Central memory CD8-positive, alpha-beta T cell (primary cell): Measurements from ENCODE around the gene RADIL.

ENCODE experiments used
- ATAC-seq: fragments of 150-1000 bp; cut with Tn5 transposase; replicated peaks from 2 replicates; pipeline ENCODE4 v1.10.0; 2022; ENCODE audit warnings: mild to moderate bottlenecking, moderate FRiP score, moderate number of reproducible peaks; ENCODE audit not compliant: poor library complexity, severe bottlenecking; ENCODE audit errors: extremely low read depth
- DNase-seq, 2 donors: peaks; one replicate each; pipeline ENCODE4 v3.0.0; 2021; ENCODE audit warnings: low spot score in 2 of 2
- H3K27ac Mint-ChIP-seq: one replicate; pipeline ENCODE4 v1.8.0; 2022; ENCODE audit warnings: low read depth, mild to moderate bottlenecking, moderate library complexity, mixed read lengths
- H3K27me3 Mint-ChIP-seq: one replicate; pipeline ENCODE4 v1.8.0; 2022; ENCODE audit warnings: mixed read lengths
- H3K36me3 Mint-ChIP-seq: one replicate; pipeline ENCODE4 v1.8.0; 2022; ENCODE audit warnings: mild to moderate bottlenecking, moderate library complexity, mixed read lengths; ENCODE audit not compliant: insufficient read depth
- H3K4me1 Mint-ChIP-seq: one replicate; pipeline ENCODE4 v1.8.0; 2022; ENCODE audit warnings: mixed read lengths
- H3K4me3 Mint-ChIP-seq: one replicate; pipeline ENCODE4 v1.8.0; 2022; ENCODE audit warnings: mild to moderate bottlenecking, moderate library complexity, mixed read lengths
- H3K9me3 Mint-ChIP-seq: one replicate; pipeline ENCODE4 v1.8.0; 2022; ENCODE audit warnings: mixed read lengths

RADIL gene

GRCh38 chr7:4830176-4830575 lies 53.3 kb downstream of the RADIL start:
- no peak overlapping the region for H3K4me3 Mint-ChIP-seq
- peak; percentile 23 to 32 for DNase-seq
- ATAC-seq, result peak; percentile 43
- no peaks in the 10 kb centered on the region for H3K4me1 Mint-ChIP-seq
- H3K27me3 Mint-ChIP-seq, result peaks cover 7% of the 10 kb centered on the region
- H3K27ac Mint-ChIP-seq, result no peak overlapping the region
- peaks cover 5% of the 10 kb centered on the region for H3K36me3 Mint-ChIP-seq
- no peaks in the 10 kb centered on the region for H3K9me3 Mint-ChIP-seq

GRCh38 chr7:4828720-4829383 lies 54.7 kb downstream of the RADIL start:
- Mint-ChIP-seq H3K27ac (no peak overlapping the region), H3K9me3 (no peaks in the 10 kb centered on the region), H3K27me3 (peaks cover 12% of the 10 kb centered on the region), H3K4me1 (no peaks in the 10 kb centered on the region), H3K36me3 (peaks cover 5% of the 10 kb centered on the region), H3K4me3 (no peak overlapping the region)
- DNase-seq (no peak), ATAC-seq (no peak)

- DNase-seq (no peak), ATAC-seq (no peak)
- Mint-ChIP-seq H3K9me3 (no peaks in the 10 kb centered on the region), H3K4me1 (no peaks in the 10 kb centered on the region), H3K27ac (no peak overlapping the region), H3K36me3 (peaks cover 3% of the 10 kb centered on the region), H3K27me3 (peaks cover 12% of the 10 kb centered on the region), H3K4me3 (no peak overlapping the region)
Observed at GRCh38 chr7:4825081-4825480, 58.4 kb downstream of the RADIL start.

- H3K36me3 Mint-ChIP-seq, result no peaks in the 10 kb centered on the region
- peaks cover 21% of the 10 kb centered on the region for H3K27me3 Mint-ChIP-seq
- H3K4me3 Mint-ChIP-seq, result no peak overlapping the region
- ATAC-seq (no peak), DNase-seq (no peak)
- H3K9me3 Mint-ChIP-seq, result no peaks in the 10 kb centered on the region
- no peaks in the 10 kb centered on the region for H3K4me1 Mint-ChIP-seq
- H3K27ac Mint-ChIP-seq, result no peak overlapping the region
Observed at GRCh38 chr7:4824120-4824775, 59.3 kb downstream of the RADIL start.

GRCh38 chr7:4823441-4824119 lies 59.9 kb downstream of the RADIL start:
- Mint-ChIP-seq H3K27ac (no peak overlapping the region), H3K4me1 (no peaks in the 10 kb centered on the region), H3K4me3 (no peak overlapping the region), H3K27me3 (peaks cover 21% of the 10 kb centered on the region), H3K36me3 (no peaks in the 10 kb centered on the region), H3K9me3 (no peaks in the 10 kb centered on the region)
- DNase-seq, result no peak
- ATAC-seq, result no peak

- Mint-ChIP-seq H3K27ac (no peak overlapping the region), H3K27me3 (peaks cover 21% of the 10 kb centered on the region), H3K4me3 (no peak overlapping the region), H3K36me3 (no peaks in the 10 kb centered on the region), H3K4me1 (no peaks in the 10 kb centered on the region), H3K9me3 (no peaks in the 10 kb centered on the region)
- ATAC-seq (no peak), DNase-seq (no peak)
Observed at GRCh38 chr7:4822677-4823076, 60.8 kb downstream of the RADIL start.

GRCh38 chr7:4820967-4821471 lies 62.5 kb downstream of the RADIL start:
- Mint-ChIP-seq H3K4me1 (no peaks in the 10 kb centered on the region), H3K9me3 (no peaks in the 10 kb centered on the region), H3K36me3 (no peaks in the 10 kb centered on the region), H3K27ac (no peak overlapping the region), H3K4me3 (no peak overlapping the region), H3K27me3 (peaks cover 21% of the 10 kb centered on the region)
- ATAC-seq (no peak), DNase-seq (no peak)

- Mint-ChIP-seq H3K27me3 (peaks cover 18% of the 10 kb centered on the region), H3K27ac (no peak overlapping the region), H3K4me3 (no peak overlapping the region), H3K4me1 (no peaks in the 10 kb centered on the region), H3K36me3 (no peaks in the 10 kb centered on the region), H3K9me3 (no peaks in the 10 kb centered on the region)
- ATAC-seq (no peak), DNase-seq (no peak)
Observed at GRCh38 chr7:4820405-4820966, 63.0 kb downstream of the RADIL start.

- Mint-ChIP-seq H3K9me3 (no peaks in the 10 kb centered on the region), H3K4me3 (no peak overlapping the region), H3K27me3 (peaks cover 12% of the 10 kb centered on the region), H3K36me3 (no peaks in the 10 kb centered on the region), H3K4me1 (no peaks in the 10 kb centered on the region), H3K27ac (no peak overlapping the region)
- DNase-seq (no peak), ATAC-seq (no peak)
Observed at GRCh38 chr7:4819560-4820404, 63.7 kb downstream of the RADIL start.

- H3K27ac Mint-ChIP-seq, result no peak overlapping the region
- DNase-seq (no peak), ATAC-seq (no peak)
- H3K36me3 Mint-ChIP-seq, result no peaks in the 10 kb centered on the region
- H3K4me1 Mint-ChIP-seq, result no peaks in the 10 kb centered on the region
- H3K27me3 Mint-ChIP-seq, result peaks cover 27% of the 10 kb centered on the region
- no peak overlapping the region for H3K4me3 Mint-ChIP-seq
- no peaks in the 10 kb centered on the region for H3K9me3 Mint-ChIP-seq
Observed at GRCh38 chr7:4818000-4818794, 65.3 kb downstream of the RADIL start.

- Mint-ChIP-seq H3K27ac (no peak overlapping the region), H3K4me3 (no peak overlapping the region), H3K4me1 (no peaks in the 10 kb centered on the region), H3K27me3 (peaks cover 35% of the 10 kb centered on the region), H3K9me3 (no peaks in the 10 kb centered on the region), H3K36me3 (no peaks in the 10 kb centered on the region)
- no peak for DNase-seq
- ATAC-seq, result no peak
Observed at GRCh38 chr7:4817178-4817901, 66.2 kb downstream of the RADIL start.
